WTC11 (cell line): ENCODE data around the gene C2orf92. TPM values are rescaled to one million over a fixed set of nuclear protein-coding genes. Genes with fewer than 3 reads are reported as not detected.

Source experiments
- ATAC-seq: fragments of 200-7000 bp; cut with Tn5 transposase; 2 replicates; pipeline ENCODE4 v1.10.0; 2021; ENCODE audit warnings: mild to moderate bottlenecking, moderate library complexity
- CTCF ChIA-PET: fragments of 300-600 bp; sonication (Branson Sonifier 250); formaldehyde crosslinking; loops from one replicate; lab custom pipeline; 2021; ENCODE audit warnings: antibody characterized with exemption; lab: Charles Lee
- POLR2A ChIA-PET: fragments of 350-600 bp; sonication (Branson Sonifier 250); formaldehyde crosslinking; loops from one replicate; lab custom pipeline; 2021; ENCODE audit warnings: antibody characterized with exemption; lab: Charles Lee
- DNase-seq: peaks from one replicate; pipeline ENCODE4 v3.0.0; 2021; ENCODE audit warnings: low spot score
- H3K27ac Mint-ChIP-seq: 2 replicates; pipeline ENCODE4 v1.8.0; 2021; ENCODE audit warnings: mixed read lengths
- H3K27me3 Mint-ChIP-seq: 2 replicates; pipeline ENCODE4 v1.8.0; 2021; ENCODE audit warnings: low read depth, mild to moderate bottlenecking, moderate library complexity, mixed read lengths
- H3K36me3 Mint-ChIP-seq: 2 replicates; pipeline ENCODE4 v1.8.0; 2021; ENCODE audit warnings: mixed read lengths
- H3K4me1 Mint-ChIP-seq: 2 replicates; pipeline ENCODE4 v1.8.0; 2022; ENCODE audit warnings: mixed read lengths
- H3K4me3 Mint-ChIP-seq: 2 replicates; pipeline ENCODE4 v1.8.0; 2021; ENCODE audit warnings: mild to moderate bottlenecking, moderate library complexity, mixed read lengths
- H3K9me3 Mint-ChIP-seq: 2 replicates; pipeline ENCODE4 v1.8.0; 2021; ENCODE audit warnings: mixed read lengths
- ARID4B ChIP-seq: sonication (generic); formaldehyde crosslinking; IDR thresholded peaks from 2 replicates; pipeline ENCODE4 v1.8.0; 2023; ENCODE audit warnings: missing genetic modification reagents, mild to moderate bottlenecking, borderline replicate concordance
- ATF2 ChIP-seq: sonication (generic); formaldehyde crosslinking; IDR thresholded peaks from 2 replicates; pipeline ENCODE4 v1.8.1; 2022; ENCODE audit warnings: low read depth, missing genetic modification reagents, borderline replicate concordance
- CREM ChIP-seq: sonication (generic); formaldehyde crosslinking; IDR thresholded peaks from 2 replicates; pipeline ENCODE4 v1.8.1; 2022; ENCODE audit warnings: mild to moderate bottlenecking, missing genetic modification reagents, moderate library complexity
- EMX1 ChIP-seq: fragments of 250-450 bp; sonication (Bioruptor Pico); IDR thresholded peaks from 2 replicates; pipeline ENCODE4 v1.8.0; 2021; ENCODE audit warnings: mild to moderate bottlenecking
- HMGA2 ChIP-seq: fragments of 250-450 bp; sonication (Bioruptor Pico); IDR thresholded peaks from 2 replicates; pipeline ENCODE4 v1.4.0; 2021; ENCODE audit warnings: mild to moderate bottlenecking, moderate library complexity
- HMGXB4 ChIP-seq: sonication (generic); formaldehyde crosslinking; IDR thresholded peaks from 2 replicates; pipeline ENCODE4 v1.8.1; 2023; ENCODE audit warnings: mild to moderate bottlenecking, moderate library complexity, missing genetic modification reagents
- JAZF1 ChIP-seq: fragments of 250-450 bp; sonication (Bioruptor Pico); IDR thresholded peaks from 2 replicates; pipeline ENCODE4 v1.9.0; 2021; ENCODE audit warnings: moderate library complexity, mild to moderate bottlenecking, inconsistent platforms
- JUN ChIP-seq: sonication (generic); formaldehyde crosslinking; IDR thresholded peaks from 2 replicates; pipeline ENCODE4 v1.8.0; 2023; ENCODE audit warnings: mild to moderate bottlenecking, missing genetic modification reagents
- NFYB ChIP-seq: sonication (generic); formaldehyde crosslinking; conservative IDR thresholded peaks from 2 replicates; pipeline ENCODE4 v1.8.0; 2022; ENCODE audit warnings: low read depth, missing genetic modification reagents
- PREB ChIP-seq: sonication (generic); formaldehyde crosslinking; IDR thresholded peaks from 2 replicates; pipeline ENCODE4 v1.8.1; 2022; ENCODE audit warnings: mild to moderate bottlenecking, missing genetic modification reagents, moderate library complexity, borderline replicate concordance
- RELA ChIP-seq: sonication (generic); formaldehyde crosslinking; IDR thresholded peaks from 2 replicates; pipeline ENCODE4 v1.8.1; 2022; ENCODE audit warnings: missing genetic modification reagents, mild to moderate bottlenecking, borderline replicate concordance
- SMAD3 ChIP-seq: sonication (generic); formaldehyde crosslinking; IDR thresholded peaks from 2 replicates; pipeline ENCODE4 v1.8.0; 2022; ENCODE audit warnings: missing genetic modification reagents, mild to moderate bottlenecking, borderline replicate concordance
- TEAD1 ChIP-seq: sonication (generic); formaldehyde crosslinking; IDR thresholded peaks from 2 replicates; pipeline ENCODE4 v1.8.0; 2022; ENCODE audit warnings: mild to moderate bottlenecking, missing genetic modification reagents
- TP53 ChIP-seq: sonication (generic); formaldehyde crosslinking; IDR thresholded peaks from 2 replicates; pipeline ENCODE4 v1.8.1; 2023; ENCODE audit warnings: mild to moderate bottlenecking, missing genetic modification reagents
- ZNF263 ChIP-seq: sonication (generic); formaldehyde crosslinking; IDR thresholded peaks from 2 replicates; pipeline ENCODE4 v1.8.1; 2022; ENCODE audit warnings: low read depth, mild to moderate bottlenecking, moderate library complexity, missing genetic modification reagents
- ZNF281 ChIP-seq: sonication (generic); formaldehyde crosslinking; IDR thresholded peaks from 2 replicates; pipeline ENCODE4 v1.8.0; 2023; ENCODE audit warnings: mild to moderate bottlenecking, missing genetic modification reagents
- ZNF416 ChIP-seq: fragments of 250-450 bp; sonication (Bioruptor Pico); IDR thresholded peaks from 2 replicates; pipeline ENCODE4 v1.9.0; 2021; ENCODE audit warnings: mild to moderate bottlenecking, inconsistent platforms
- total RNA-seq: library from RNA; stranded (reverse); gene quantifications from 3 replicates; pipeline ENCODE4 v1.2.3, GENCODE V29; 2021

The C2orf92 gene
- total RNA-seq, 1 experiment from 2014 or later = 5.2 TPM

- peaks cover 17% of the 10 kb centered on the region for H3K4me1 Mint-ChIP-seq
- CTCF ChIA-PET = interaction anchor here (0.9 to 4.1 kb wide), 5 partner anchors 26 to 152 kb away, joined by 3 to 56 read pairs (median 6); partner anchors contain the start of gene ZAP70
- no peaks in the 10 kb centered on the region for H3K9me3 Mint-ChIP-seq
- no peaks in the 10 kb centered on the region for H3K36me3 Mint-ChIP-seq
- H3K27ac Mint-ChIP-seq = no peak overlapping the region
- no peak for ATAC-seq
- H3K27me3 Mint-ChIP-seq = no peaks in the 10 kb centered on the region
- no peak for DNase-seq
- H3K4me3 Mint-ChIP-seq = no peak overlapping the region
- POLR2A ChIA-PET = no interaction called here
- no peak for TF ChIP-seq TP53 (CRISPR knock-in tag)
- TF ChIP-seq EMX1 = no peak
Measured at GRCh38 chr2:97742381-97742847, 72.9 kb downstream of the C2orf92 start.

GRCh38 chr2:97743913-97744312 is 74.4 kb downstream of the C2orf92 start:
- H3K36me3 Mint-ChIP-seq = no peaks in the 10 kb centered on the region
- no peak overlapping the region for H3K27ac Mint-ChIP-seq
- no peak for ATAC-seq
- H3K27me3 Mint-ChIP-seq = no peaks in the 10 kb centered on the region
- peaks cover 26% of the 10 kb centered on the region for H3K4me1 Mint-ChIP-seq
- H3K4me3 Mint-ChIP-seq = no peak overlapping the region
- H3K9me3 Mint-ChIP-seq = no peaks in the 10 kb centered on the region
- ChIA-PET POLR2A (no interaction called here), CTCF (interaction anchor here (1.2 to 1.3 kb wide), 2 partner anchors 34 to 44 kb away, joined by 6 to 7 read pairs; no protein-coding TSS in a partner anchor)
- TF ChIP-seq HMGA2 (CRISPR knock-in tag) (no peak), TEAD1 (no peak)
- no peak for DNase-seq

GRCh38 chr2:97745474-97746174 is 76.1 kb downstream of the C2orf92 start:
- TF ChIP-seq ZNF263 (no peak), NFYB (no peak), JUN (CRISPR knock-in tag) (no peak), CREM (CRISPR knock-in tag) (no peak), SMAD3 (no peak), JAZF1 (CRISPR knock-in tag) (no peak)
- TF ChIP-seq, all 79 proteins: peak for 0
- H3K27ac Mint-ChIP-seq = no peak overlapping the region
- no peak for DNase-seq
- no peaks in the 10 kb centered on the region for H3K9me3 Mint-ChIP-seq
- H3K4me3 Mint-ChIP-seq = no peak overlapping the region
- no peak for ATAC-seq
- CTCF ChIA-PET = interaction anchor here (0.7 to 1.6 kb wide), 2 partner anchors 36 to 46 kb away, joined by 3 to 5 read pairs; no protein-coding TSS in a partner anchor
- no peaks in the 10 kb centered on the region for H3K36me3 Mint-ChIP-seq
- H3K27me3 Mint-ChIP-seq = no peaks in the 10 kb centered on the region
- POLR2A ChIA-PET = no interaction called here
- H3K4me1 Mint-ChIP-seq = peaks cover 30% of the 10 kb centered on the region

GRCh38 chr2:97747285-97747684 is 77.8 kb downstream of the C2orf92 start:
- no peak overlapping the region for H3K27ac Mint-ChIP-seq
- POLR2A ChIA-PET = no interaction called here
- CTCF ChIA-PET = interaction anchor here (0.6 to 4.9 kb wide), 3 partner anchors 19 to 48 kb away, joined by 3 to 67 read pairs (median 5); no protein-coding TSS in a partner anchor
- H3K4me1 Mint-ChIP-seq = peaks cover 31% of the 10 kb centered on the region
- ATAC-seq (no peak), DNase-seq (no peak)
- H3K9me3 Mint-ChIP-seq = no peaks in the 10 kb centered on the region; the same call in 1 of the 2 replicates
- no peak overlapping the region for H3K4me3 Mint-ChIP-seq
- no peaks in the 10 kb centered on the region for H3K36me3 Mint-ChIP-seq
- no peaks in the 10 kb centered on the region for H3K27me3 Mint-ChIP-seq
- no peak for TF ChIP-seq ZNF281 (CRISPR knock-in tag)
- TF ChIP-seq ZNF416 (CRISPR knock-in tag) = no peak
- no peak for TF ChIP-seq PREB (CRISPR knock-in tag)
- no peak for TF ChIP-seq ATF2
- no peak for TF ChIP-seq RELA (CRISPR knock-in tag)
- TF ChIP-seq ARID4B (CRISPR knock-in tag) = no peak
- TF ChIP-seq HMGXB4 (CRISPR knock-in tag) = no peak
